ENCODE results near the gene ATXN7. TPM values are rescaled to one million over a fixed set of nuclear protein-coding genes. Genes with fewer than 3 reads are reported as not detected.
A peak's percentile ranks its signal among the peaks of the same experiment; 100 is the strongest.

The ATXN7 gene
- total and polyA plus RNA-seq, 10 of the 15 experiments (the other 5 are each of a cell fraction or from before 2014, with no cell fraction given) = 0.83 to 24.6 (median 8.5) TPM

- Histone ChIP-seq H3K79me2 (ENCODE audit: control insufficient read depth, insufficient read depth, low read length) (no peaks in the 10 kb centered on the region), H3K9me3 (replicated peaks; ENCODE audit: control insufficient read depth, insufficient read depth, low read length) (no peaks in the 10 kb centered on the region), H3K4me2 (ENCODE audit: control insufficient read depth, insufficient read depth) (no peak overlapping the region), H3K4me1 (ENCODE audit: control insufficient read depth, insufficient read depth, low read length) (no peaks in the 10 kb centered on the region), H3K4me3 (no peak overlapping the region), H3K27me3 (replicated peaks in 1 of 2; ENCODE audit: control insufficient read depth in 2 of 2, insufficient read depth in 2 of 2, low read length in 1 of 2) (no peaks in the 10 kb centered on the region), H3K36me3 (ENCODE audit: control insufficient read depth in 2 of 2, insufficient read depth in 2 of 2, low read length in 1 of 2) (no peaks in the 10 kb centered on the region), H4K20me1 (ENCODE audit: control insufficient read depth, insufficient read depth) (no peaks in the 10 kb centered on the region), H2AFZ (ENCODE audit: control insufficient read depth, low read depth, low read length) (no peak overlapping the region), H3K27ac (ENCODE audit: control insufficient read depth, insufficient read depth) (no peak overlapping the region), H3K9ac (ENCODE audit: control insufficient read depth, insufficient read depth, low read length) (no peak overlapping the region)
- CTCF ChIA-PET = interaction anchor here (0.6 to 6.7 kb wide), 31 partner anchors 10 to 1196 kb away, joined by 3 to 144 read pairs (median 4); no protein-coding TSS in a partner anchor
- POLR2A ChIA-PET = no interaction called here
- RAD21 ChIA-PET (ENCODE audit: unreplicated experiment) = interaction anchor here (0.8 to 3.2 kb wide), 8 partner anchors 12 to 488 kb away, joined by 3 to 41 read pairs (median 4); no protein-coding TSS in a partner anchor
- FAIRE-seq (peak; percentile 95), ATAC-seq (peak; percentile 87), DNase-seq (ENCODE audit: low read depth, low spot score) (peak; percentile 19)
- SMC1A ChIA-PET (ENCODE audit: uncharacterized antibody, unreplicated experiment) = interaction anchor here (0.8 to 5.5 kb wide), 11 partner anchors 10 to 474 kb away, joined by 3 to 53 read pairs (median 3); no protein-coding TSS in a partner anchor
- in situ Hi-C loops (cut with MboI) = loop anchor here (5.0 to 25.0 kb wide), 2 partner anchors 466 to 1206 kb away; no protein-coding TSS in a partner anchor
- BruUV-seq (replicated peaks) = no TSS peak
- intact Hi-C loops (cut with micrococcal nuclease; ENCODE audit: unreplicated experiment) = loop anchor here (1.0 to 10.0 kb wide), 3 partner anchors 144 to 1196 kb away; no protein-coding TSS in a partner anchor
- WGBS (ENCODE audit: insufficient coverage, insufficient replicate concordance, low lambda C conversion rate, missing lambda C conversion rate) = 53% methylated on average over 10 of the region's 10 CpGs
- TF ChIP-seq SMC3 (IDR thresholded peaks at IDR 0.05; ENCODE audit: borderline replicate concordance, low read length) = peak; percentile 73; the same call in 1 of the 2 replicates
- TF ChIP-seq, protein P1, sequence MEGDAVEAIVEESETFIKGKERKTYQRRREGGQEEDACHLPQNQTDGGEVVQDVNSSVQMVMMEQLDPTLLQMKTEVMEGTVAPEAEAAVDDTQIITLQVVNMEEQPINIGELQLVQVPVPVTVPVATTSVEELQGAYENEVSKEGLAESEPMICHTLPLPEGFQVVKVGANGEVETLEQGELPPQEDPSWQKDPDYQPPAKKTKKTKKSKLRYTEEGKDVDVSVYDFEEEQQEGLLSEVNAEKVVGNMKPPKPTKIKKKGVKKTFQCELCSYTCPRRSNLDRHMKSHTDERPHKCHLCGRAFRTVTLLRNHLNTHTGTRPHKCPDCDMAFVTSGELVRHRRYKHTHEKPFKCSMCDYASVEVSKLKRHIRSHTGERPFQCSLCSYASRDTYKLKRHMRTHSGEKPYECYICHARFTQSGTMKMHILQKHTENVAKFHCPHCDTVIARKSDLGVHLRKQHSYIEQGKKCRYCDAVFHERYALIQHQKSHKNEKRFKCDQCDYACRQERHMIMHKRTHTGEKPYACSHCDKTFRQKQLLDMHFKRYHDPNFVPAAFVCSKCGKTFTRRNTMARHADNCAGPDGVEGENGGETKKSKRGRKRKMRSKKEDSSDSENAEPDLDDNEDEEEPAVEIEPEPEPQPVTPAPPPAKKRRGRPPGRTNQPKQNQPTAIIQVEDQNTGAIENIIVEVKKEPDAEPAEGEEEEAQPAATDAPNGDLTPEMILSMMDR (IDR thresholded peaks at IDR 0.05 in 2 of 3, conservative IDR thresholded peaks at IDR 0.05 in 1 of 3; ENCODE audit: control insufficient read depth in 2 of 3, extremely low read depth in 1 of 3, insufficient read depth in 1 of 3, low read depth in 3 of 3, low read length in 3 of 3) = peak; percentile 70 to 84 (median 80)
- no peak for TF ChIP-seq ZSCAN29 (IDR thresholded peaks at IDR 0.05)
- no peak for TF ChIP-seq SUPT20H (IDR thresholded peaks at IDR 0.05; ENCODE audit: borderline replicate concordance, control insufficient read depth, low read depth, low read length)
- no peak for TF ChIP-seq WRNIP1 (IDR thresholded peaks at IDR 0.05; ENCODE audit: borderline replicate concordance, low read depth, low read length)
- no peak for TF ChIP-seq HDGF (IDR thresholded peaks at IDR 0.05)
- TF ChIP-seq SPI1 (IDR thresholded peaks at IDR 0.05; ENCODE audit: borderline replicate concordance, insufficient read depth, low read depth, low read length) = no peak
- no peak for TF ChIP-seq PRDM15 (CRISPR knock-in tag; IDR thresholded peaks at IDR 0.05)
- TF ChIP-seq RAD21 (IDR thresholded peaks at IDR 0.05; ENCODE audit: insufficient read depth, low read depth, low read length) = peak; percentile 85
- no peak for TF ChIP-seq IRF4 (IDR thresholded peaks at IDR 0.05; ENCODE audit: low read depth, low read length)
- no peak for TF ChIP-seq RBBP5 (conservative IDR thresholded peaks at IDR 0.05)
- no peak for TF ChIP-seq FOXK2 (IDR thresholded peaks at IDR 0.05)
- no peak for TF ChIP-seq ESRRA (IDR thresholded peaks at IDR 0.05; ENCODE audit: low read length)
- peak; percentile 58 for TF ChIP-seq RUNX3 (IDR thresholded peaks at IDR 0.05; ENCODE audit: low read length)
- TF ChIP-seq KLF5 (IDR thresholded peaks at IDR 0.05; ENCODE audit: partially characterized antibody) = no peak
- no peak for TF ChIP-seq PAX8 (IDR thresholded peaks at IDR 0.05)
- no peak for TF ChIP-seq CHD4 (IDR thresholded peaks at IDR 0.05)
- no peak for TF ChIP-seq TARDBP (IDR thresholded peaks at IDR 0.05; ENCODE audit: borderline replicate concordance)
Observed at GRCh38 chr3:63818282-63819150, 45.2 kb upstream of the ATXN7 start.

Data from GM12878 (cell line).